GM12878 (cell line): Measurements from ENCODE around the gene ITPRIPL2. TPM values are rescaled to one million over a fixed set of nuclear protein-coding genes. Genes with fewer than 3 reads are reported as not detected.

ENCODE experiments used
- ATAC-seq: fragments of 200-7000 bp; cut with Tn5 transposase; 3 replicates; pipeline ENCODE4 v1.9.1; 2020; ENCODE audit warnings: mild to moderate bottlenecking, moderate library complexity
- BruUV-seq: library from RNA; stranded (reverse); fragments of 400-500 nt; replicated peaks from 2 replicates; lab custom pipeline; 2021; lab: Mats Ljungman, UMichigan
- CTCF ChIA-PET: fragments of 300-600 bp; sonication (Branson Sonifier 250); formaldehyde crosslinking; extraction: SDS; loops from one replicate; lab custom pipeline; 2021; ENCODE audit warnings: inconsistent platforms; lab: Yijun Ruan, JAX
- POLR2A ChIA-PET: fragments of 350-600 bp; formaldehyde crosslinking; extraction: SDS; loops from one replicate; lab custom pipeline; 2021; ENCODE audit warnings: inconsistent platforms; lab: Charles Lee
- RAD21 ChIA-PET: fragments of 300-600 bp; sonication (Branson Sonifier 250); formaldehyde crosslinking; loops from one replicate; lab custom pipeline; 2023; ENCODE audit warnings: antibody characterized with exemption; ENCODE audit not compliant: unreplicated experiment; lab: Charles Lee
- SMC1A ChIA-PET: fragments of 300-600 bp; sonication (Branson Sonifier 250); formaldehyde crosslinking; loops from one replicate; lab custom pipeline; 2023; ENCODE audit not compliant: unreplicated experiment, uncharacterized antibody; lab: Charles Lee
- DNase-seq: peaks from one replicate; pipeline ENCODE4 v3.0.0-alpha.2; 2011; ENCODE audit warnings: low read depth, low spot score
- FAIRE-seq: peaks from 3 replicates; lab custom pipeline; 2011; peaks lifted over from hg19 to GRCh38; lab: Jason Lieb, UNC
- H2AFZ ChIP-seq: 2 replicates; pipeline ENCODE4 v1.6.0; 2011; ENCODE audit warnings: low read depth, low read length, control low read depth; ENCODE audit not compliant: control insufficient read depth
- H3K27ac ChIP-seq: 2 replicates; pipeline ENCODE4 v1.5.1; 2011; ENCODE audit warnings: control low read depth; ENCODE audit not compliant: control insufficient read depth, insufficient read depth
- H3K27me3 ChIP-seq, 2 experiments: replicated peaks in 1 of 2; 2 replicates each; pipeline versions ENCODE4 v1.6.0 to v1.6.1; 2011; ENCODE audit warnings: low read length in 1 of 2; ENCODE audit not compliant: control insufficient read depth in 2 of 2, insufficient read depth in 2 of 2
- H3K36me3 ChIP-seq, 2 experiments: 2 replicates each; pipeline ENCODE4 v1.5.1; 2011; ENCODE audit warnings: low read length in 1 of 2; ENCODE audit not compliant: control insufficient read depth in 2 of 2, insufficient read depth in 2 of 2
- H3K4me1 ChIP-seq: 2 replicates; pipeline ENCODE4 v1.6.1; 2011; ENCODE audit warnings: mild to moderate bottlenecking, low read length, moderate library complexity, mixed read lengths; ENCODE audit not compliant: control insufficient read depth, insufficient read depth
- H3K4me2 ChIP-seq: 2 replicates; pipeline ENCODE4 v1.6.0; 2011; ENCODE audit warnings: control low read depth; ENCODE audit not compliant: control insufficient read depth, insufficient read depth
- H3K4me3 ChIP-seq: fragments of 200-600 bp; sonication (generic); 2 replicates; pipeline ENCODE4 v1.5.1; 2016
- H3K79me2 ChIP-seq: 2 replicates; pipeline ENCODE4 v1.6.0; 2011; ENCODE audit warnings: low read length; ENCODE audit not compliant: control insufficient read depth, insufficient read depth
- H3K9ac ChIP-seq: 2 replicates; pipeline ENCODE4 v1.8.0; 2011; ENCODE audit warnings: low read length, control low read depth, mixed read lengths; ENCODE audit not compliant: control insufficient read depth, insufficient read depth
- H3K9me3 ChIP-seq: replicated peaks from 3 replicates; pipeline ENCODE4 v1.5.1; 2011; ENCODE audit warnings: mild to moderate bottlenecking, low read length; ENCODE audit not compliant: control insufficient read depth, insufficient read depth
- H4K20me1 ChIP-seq: 2 replicates; pipeline ENCODE4 v1.6.0; 2011; ENCODE audit not compliant: control insufficient read depth, insufficient read depth
- CHD1 ChIP-seq: IDR thresholded peaks from 2 replicates; pipeline ENCODE4 v1.6.1; 2012; ENCODE audit warnings: low read depth, low read length, improper control_type of control experiment
- ZNF24 ChIP-seq: fragments of 450-650 bp; IDR thresholded peaks from 2 replicates; pipeline ENCODE4 v1.6.1; 2017; ENCODE audit warnings: antibody characterized with exemption, mild to moderate bottlenecking
- WGBS: methylation state at CpG from one replicate; pipeline ENCODE4 v1.1.6; 2016; ENCODE audit warnings: low lambda C conversion rate; ENCODE audit not compliant: insufficient replicate concordance, insufficient coverage; ENCODE audit errors: missing lambda C conversion rate; 5-methylcytosine and 5-hydroxymethylcytosine counted together
- in situ Hi-C: fragments of 300-500 bp; cut with MboI; formaldehyde crosslinking; loops from 9 replicates; pipeline ENCODE4 v1.14.3; 2018; ENCODE audit warnings: mixed read lengths
- intact Hi-C: fragments of 100-400 bp; cut with micrococcal nuclease; formaldehyde crosslinking; loops from one replicate; pipeline ENCODE4 v1.14.2; 2022; ENCODE audit not compliant: unreplicated experiment
- polyA plus RNA-seq, 11 experiments: library from polyadenylated mRNA; depleted of rRNA in 4 of 11; unstranded in 6 of 11; stranded (reverse) in 5 of 11; fragments of >200 nt; fragmentation: Nextera tagmentation in 4 of 11; fragmentation: Illumina TruSeq in 1 of 11; extraction: Ambion mirVana in 4 of 11; extraction: Trizol in 1 of 11; gene quantifications; 1 replicate in 1 of 11; 2 replicates in 10 of 11; pipeline versions ENCODE4 v1.2.1 to v1.2.3, GENCODE V29; 2011 to 2016; ENCODE audit warnings: inconsistent platforms in 2 of 11, missing spikeins in 2 of 11, low read depth in 1 of 11
- total RNA-seq, 4 experiments: library from RNA; depleted of rRNA in 3 of 4; stranded (reverse); fragments of >200 nt in 3 of 4; fragmentation: Illumina TruSeq in 1 of 4; extraction: Trizol in 1 of 4; gene quantifications; 2 replicates each; pipeline versions ENCODE4 v1.2.1 to v1.2.3, GENCODE V29; 2013 to 2021
- TF ChIP-seq, protein P1 (sequence below): fragments of 450-650 bp; formaldehyde crosslinking; IDR thresholded peaks from 2 replicates; pipeline ENCODE4 v1.4.0; 2022; ENCODE audit warnings: mild to moderate bottlenecking, moderate library complexity

ITPRIPL2 gene
- total and polyA plus RNA-seq, 10 of the 15 experiments (the other 5 are each of a cell fraction or from before 2014, with no cell fraction given), result 0.48 to 14.3 (median 3.5) TPM

- TF ChIP-seq, protein P1, sequence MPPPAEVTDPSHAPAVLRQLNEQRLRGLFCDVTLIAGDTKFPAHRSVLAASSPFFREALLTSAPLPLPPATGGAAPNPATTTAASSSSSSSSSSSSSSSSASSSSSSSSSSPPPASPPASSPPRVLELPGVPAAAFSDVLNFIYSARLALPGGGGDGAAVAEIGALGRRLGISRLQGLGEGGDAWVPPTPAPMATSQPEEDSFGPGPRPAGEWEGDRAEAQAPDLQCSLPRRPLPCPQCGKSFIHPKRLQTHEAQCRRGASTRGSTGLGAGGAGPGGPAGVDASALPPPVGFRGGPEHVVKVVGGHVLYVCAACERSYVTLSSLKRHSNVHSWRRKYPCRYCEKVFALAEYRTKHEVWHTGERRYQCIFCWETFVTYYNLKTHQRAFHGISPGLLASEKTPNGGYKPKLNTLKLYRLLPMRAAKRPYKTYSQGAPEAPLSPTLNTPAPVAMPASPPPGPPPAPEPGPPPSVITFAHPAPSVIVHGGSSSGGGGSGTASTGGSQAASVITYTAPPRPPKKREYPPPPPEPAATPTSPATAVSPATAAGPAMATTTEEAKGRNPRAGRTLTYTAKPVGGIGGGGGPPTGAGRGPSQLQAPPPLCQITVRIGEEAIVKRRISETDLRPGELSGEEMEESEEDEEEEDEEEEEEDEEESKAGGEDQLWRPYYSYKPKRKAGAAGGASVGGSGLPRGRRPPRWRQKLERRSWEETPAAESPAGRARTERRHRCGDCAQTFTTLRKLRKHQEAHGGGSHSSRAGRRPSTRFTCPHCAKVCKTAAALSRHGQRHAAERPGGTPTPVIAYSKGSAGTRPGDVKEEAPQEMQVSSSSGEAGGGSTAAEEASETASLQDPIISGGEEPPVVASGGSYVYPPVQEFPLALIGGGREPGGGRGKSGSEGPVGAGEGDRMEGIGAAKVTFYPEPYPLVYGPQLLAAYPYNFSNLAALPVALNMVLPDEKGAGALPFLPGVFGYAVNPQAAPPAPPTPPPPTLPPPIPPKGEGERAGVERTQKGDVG (CRISPR knock-in tag), result no peak
These were observed 8.6 kb upstream of the ITPRIPL2 start (continued) for GRCh38 chr16:19105131-19105530.

- no peaks in the 10 kb centered on the region for H3K79me2 ChIP-seq
- no peaks in the 10 kb centered on the region for H4K20me1 ChIP-seq
- H3K4me3 ChIP-seq, result no peak overlapping the region
- H3K27ac ChIP-seq, result no peak overlapping the region
- in situ Hi-C loops (no loop called here), intact Hi-C loops (no loop called here)
- H3K4me2 ChIP-seq, result no peak overlapping the region
- RAD21 ChIA-PET, result interaction anchor here (1.0 kb wide), 1 partner anchor 12 kb away, joined by 3 read pairs; no protein-coding TSS in a partner anchor
- TF ChIP-seq ZNF24, result peak; percentile 91
- TF ChIP-seq CHD1, result no peak
- H3K9me3 ChIP-seq, result no peaks in the 10 kb centered on the region
- CTCF ChIA-PET, result interaction anchor here (0.6 to 2.1 kb wide), 3 partner anchors 11 to 74 kb away, joined by 4 to 6 read pairs (median 4); no protein-coding TSS in a partner anchor
- H3K36me3 ChIP-seq, result no peaks in the 10 kb centered on the region
- DNase-seq (no peak), FAIRE-seq (no peak), ATAC-seq (no peak)
- SMC1A ChIA-PET, result interaction anchor here (2.0 to 5.4 kb wide), 2 partner anchors 11 to 22 kb away, joined by 6 to 34 read pairs; no protein-coding TSS in a partner anchor
- H3K4me1 ChIP-seq, result peaks cover 24% of the 10 kb centered on the region
- no peak overlapping the region for H2AFZ ChIP-seq
- no peaks in the 10 kb centered on the region for H3K27me3 ChIP-seq
- POLR2A ChIA-PET, result interaction anchor here (0.6 kb wide), 1 partner anchor 121 kb away, joined by 3 read pairs; no protein-coding TSS in a partner anchor
- WGBS, result 66% methylated on average over 11 of the region's 11 CpGs
- BruUV-seq, result no TSS peak
- no peak overlapping the region for H3K9ac ChIP-seq
These were observed 7.7 kb upstream of the ITPRIPL2 start for GRCh38 chr16:19105891-19106624.
